IMR-90 (cell line): Measurements from ENCODE around the gene ERP27. TPM values are rescaled to one million over a fixed set of nuclear protein-coding genes. Genes with fewer than 3 reads are reported as not detected.

ENCODE experiments used
- ATAC-seq: fragments of 200-7000 bp; cut with Tn5 transposase; 2 replicates; pipeline ENCODE4 v1.9.1; 2020; ENCODE audit warnings: low read depth, mild to moderate bottlenecking, moderate library complexity
- BruUV-seq: library from RNA; stranded (reverse); fragments of 400-500 nt; replicated peaks from 2 replicates; lab custom pipeline; 2021; lab: Mats Ljungman, UMichigan
- CTCF ChIA-PET: fragments of 300-600 bp; formaldehyde crosslinking; extraction: SDS; loops from one replicate; lab custom pipeline; 2021; ENCODE audit warnings: antibody characterized with exemption; lab: Yijun Ruan, JAX
- POLR2A ChIA-PET: fragments of 300-600 bp; sonication (Branson Sonifier 250); formaldehyde crosslinking; loops from one replicate; lab custom pipeline; 2022; ENCODE audit warnings: antibody characterized with exemption; ENCODE audit not compliant: unreplicated experiment; lab: Charles Lee
- DNase-seq: peaks from one replicate; pipeline ENCODE4 v3.0.0; 2013
- H2AFZ ChIP-seq: replicated peaks from 2 replicates; pipeline ENCODE3; 2013; ENCODE audit warnings: low read length, mild to moderate bottlenecking; ENCODE audit not compliant: poor library complexity
- H2AK5ac ChIP-seq: 2 replicates; pipeline ENCODE4 v1.6.1; 2013; ENCODE audit warnings: low read depth, low read length, inconsistent platforms
- H2AK9ac ChIP-seq: replicated peaks from 2 replicates; pipeline ENCODE3; 2013; ENCODE audit warnings: mild to moderate bottlenecking, low read depth, low read length, moderate library complexity; ENCODE audit not compliant: poor library complexity
- H2BK120ac ChIP-seq: 2 replicates; pipeline ENCODE4 v1.6.1; 2013; ENCODE audit warnings: low read depth, low read length, inconsistent platforms
- H2BK15ac ChIP-seq: 3 replicates; pipeline ENCODE4 v1.6.1; 2013; ENCODE audit warnings: low read depth, low read length, inconsistent platforms
- H2BK20ac ChIP-seq: 2 replicates; pipeline ENCODE4 v1.6.1; 2013; ENCODE audit warnings: low read depth, mild to moderate bottlenecking, inconsistent platforms, low read length, moderate library complexity
- H2BK5ac ChIP-seq: 2 replicates; pipeline ENCODE4 v1.6.1; 2013; ENCODE audit warnings: mild to moderate bottlenecking, low read depth, low read length, inconsistent platforms; ENCODE audit not compliant: poor library complexity, severe bottlenecking
- H3K14ac ChIP-seq: replicated peaks from 2 replicates; pipeline ENCODE4 v1.6.1; 2013; ENCODE audit warnings: low read depth, low read length, inconsistent platforms
- H3K18ac ChIP-seq: 2 replicates; pipeline ENCODE4 v1.6.1; 2013; ENCODE audit warnings: low read depth, low read length, control low read depth
- H3K23ac ChIP-seq: 2 replicates; pipeline ENCODE4 v1.6.1; 2013; ENCODE audit warnings: low read depth, low read length, inconsistent platforms
- H3K27ac ChIP-seq: 2 replicates; pipeline ENCODE4 v1.5.1; 2013; ENCODE audit warnings: mild to moderate bottlenecking, control low read depth, low read length; ENCODE audit not compliant: insufficient read depth
- H3K27me3 ChIP-seq: 2 replicates; pipeline ENCODE4 v1.6.1; 2013; ENCODE audit warnings: low read length; ENCODE audit not compliant: control insufficient read depth, insufficient read depth
- H3K36me3 ChIP-seq: 2 replicates; pipeline ENCODE4 v1.6.1; 2013; ENCODE audit warnings: low read length, mixed read lengths; ENCODE audit not compliant: control insufficient read depth, insufficient read depth
- H3K4ac ChIP-seq: 2 replicates; pipeline ENCODE4 v1.6.1; 2013; ENCODE audit warnings: low read depth, low read length, inconsistent platforms
- H3K4me1 ChIP-seq: 2 replicates; pipeline ENCODE4 v1.6.1; 2013; ENCODE audit warnings: low read length, mixed read lengths; ENCODE audit not compliant: control insufficient read depth, insufficient read depth
- H3K4me2 ChIP-seq: 2 replicates; pipeline ENCODE4 v1.6.1; 2013; ENCODE audit warnings: low read depth, mild to moderate bottlenecking, control low read depth, low read length, moderate library complexity
- H3K4me3 ChIP-seq: 2 replicates; pipeline ENCODE4 v1.5.1; 2013; ENCODE audit warnings: low read depth, mild to moderate bottlenecking, control low read depth, low read length, moderate library complexity; ENCODE audit not compliant: insufficient read depth
- H3K56ac ChIP-seq: 2 replicates; pipeline ENCODE4 v1.6.1; 2013; ENCODE audit warnings: low read length, inconsistent platforms; ENCODE audit not compliant: insufficient read depth; ENCODE audit errors: extremely low read depth
- H3K79me1 ChIP-seq, 2 experiments: 2 replicates each; pipeline ENCODE4 v1.6.1; 2013; ENCODE audit warnings: low read length in 2 of 2, inconsistent platforms in 1 of 2, low read depth in 1 of 2
- H3K9ac ChIP-seq: 2 replicates; pipeline ENCODE4 v1.6.1; 2013; ENCODE audit warnings: low read depth, low read length, control low read depth
- H3K9me1 ChIP-seq: 2 replicates; pipeline ENCODE4 v1.6.1; 2013; ENCODE audit warnings: low read length, inconsistent platforms; ENCODE audit not compliant: insufficient read depth
- H3K9me3 ChIP-seq: 2 replicates; pipeline ENCODE4 v1.6.1; 2013; ENCODE audit warnings: low read length; ENCODE audit not compliant: control insufficient read depth, insufficient read depth
- H4K20me1 ChIP-seq: 2 replicates; pipeline ENCODE4 v1.6.1; 2013; ENCODE audit warnings: low read length, inconsistent platforms; ENCODE audit not compliant: insufficient read depth
- H4K5ac ChIP-seq: 2 replicates; pipeline ENCODE4 v1.6.1; 2013; ENCODE audit warnings: mild to moderate bottlenecking, low read depth, low read length, control low read depth
- H4K8ac ChIP-seq, 2 experiments: 2 replicates each; pipeline ENCODE4 v1.6.1; 2013; ENCODE audit warnings: low read depth in 2 of 2, low read length in 2 of 2, control low read depth in 1 of 2, inconsistent platforms in 1 of 2
- H4K91ac ChIP-seq: 2 replicates; pipeline ENCODE4 v1.6.1; 2013; ENCODE audit warnings: low read depth, low read length, inconsistent platforms; ENCODE audit not compliant: insufficient read depth
- CEBPB ChIP-seq: IDR thresholded peaks from 2 replicates; pipeline ENCODE4 v1.6.1; 2012; ENCODE audit warnings: low read depth, low read length, improper control_type of control experiment
- CHD1 ChIP-seq: IDR thresholded peaks from 2 replicates; pipeline ENCODE4 v1.6.1; 2012; ENCODE audit warnings: low read depth, low read length, improper control_type of control experiment
- FOS ChIP-seq: fragments of 150-350 bp; IDR thresholded peaks from 2 replicates; pipeline ENCODE4 v1.6.1; 2016; ENCODE audit warnings: low read depth, low read length
- MAFK ChIP-seq: IDR thresholded peaks from 2 replicates; pipeline ENCODE4 v1.6.1; 2012; ENCODE audit warnings: low read depth, low read length, improper control_type of control experiment
- NFE2L2 ChIP-seq: fragments of 150-350 bp; IDR thresholded peaks from 2 replicates; pipeline ENCODE4 v1.6.1; 2016; ENCODE audit warnings: low read depth, mild to moderate bottlenecking, low read length
- RAD21 ChIP-seq: IDR thresholded peaks from 2 replicates; pipeline ENCODE4 v1.6.1; 2012; ENCODE audit warnings: low read length, improper control_type of control experiment
- RCOR1 ChIP-seq: IDR thresholded peaks from 2 replicates; pipeline ENCODE4 v1.6.1; 2012; ENCODE audit warnings: mild to moderate bottlenecking, low read length, improper control_type of control experiment; ENCODE audit not compliant: insufficient replicate concordance
- SMC3 ChIP-seq: fragments of 150-350 bp; IDR thresholded peaks from 2 replicates; pipeline ENCODE4 v1.6.1; 2016; ENCODE audit warnings: low read depth, mild to moderate bottlenecking, antibody characterized with exemption, low read length, moderate library complexity
- WGBS, 2 experiments: methylation state at CpG; one replicate each; pipeline versions ENCODE4 v1.1.5 to v1.1.7; 2013; ENCODE audit warnings: missing lambda C conversion rate in 2 of 2; ENCODE audit not compliant: insufficient read length in 1 of 2; ENCODE audit errors: extremely low coverage in 2 of 2; 5-methylcytosine and 5-hydroxymethylcytosine counted together
- dilution Hi-C: fragments of 300-500 bp; cut with HindIII; formaldehyde crosslinking; loops from one replicate; pipeline ENCODE4 v1.14.3; 2018; ENCODE audit warnings: low sequenced_read_pairs; ENCODE audit not compliant: unreplicated experiment
- in situ Hi-C: fragments of 300-500 bp; cut with MboI; formaldehyde crosslinking; loops from 3 replicates; pipeline ENCODE4 v1.14.3; 2019; ENCODE audit warnings: low sequenced_read_pairs, inconsistent platforms, mixed read lengths
- intact Hi-C: fragments of 100-400 bp; cut with micrococcal nuclease; formaldehyde crosslinking; loops from 2 replicates; pipeline ENCODE4 v1.10.0; 2022
- polyA plus RNA-seq, 3 experiments: library from polyadenylated mRNA; depleted of rRNA; stranded (reverse); fragments of >200 nt; gene quantifications; 2 replicates each; pipeline ENCODE4 v1.2.3, GENCODE V29; 2012; ENCODE audit warnings: low replicate concordance in 1 of 3
- total RNA-seq: library from RNA; depleted of rRNA; stranded (reverse); fragments of >200 nt; gene quantifications from 2 replicates; pipeline ENCODE4 v1.2.3, GENCODE V29; 2012
- TF ChIP-seq, protein P1 (sequence below): fragments of 150-350 bp; IDR thresholded peaks from 2 replicates; pipeline ENCODE4 v1.6.1; 2016; ENCODE audit warnings: low read depth, mild to moderate bottlenecking, low read length, moderate library complexity, borderline replicate concordance
- TF ChIP-seq, protein P2 (sequence below): fragments of 150-350 bp; IDR thresholded peaks from 2 replicates; pipeline ENCODE4 v1.6.1; 2017; ENCODE audit warnings: mild to moderate bottlenecking, antibody characterized with exemption, low read length, low read depth

Gene ERP27
- total and polyA plus RNA-seq, 2 of the 4 experiments (the other 2 are of a cell fraction), result not detected

- ATAC-seq, result no peak
- POLR2A ChIA-PET, result no interaction called here
- intact Hi-C loops, result no loop called here
Measured at GRCh38 chr12:14957551-14958168, 19.3 kb upstream of the ERP27 start.

More at GRCh38 chr12:14957551-14958168, 19.3 kb upstream of the ERP27 start:
- H4K8ac ChIP-seq, result no peak overlapping the region
- dilution Hi-C loops, result no loop called here
- no peaks in the 10 kb centered on the region for H3K36me3 ChIP-seq
- no peaks in the 10 kb centered on the region for H3K27me3 ChIP-seq
- no TSS peak for BruUV-seq
- H3K9me3 ChIP-seq, result no peaks in the 10 kb centered on the region
- no peaks in the 10 kb centered on the region for H3K79me1 ChIP-seq
- no peak overlapping the region for H3K27ac ChIP-seq
- H2BK15ac ChIP-seq, result 0 out of 3 replicates have a peak overlapping the region, but pooled peaks have one; percentile 5
- no peak overlapping the region for H2BK20ac ChIP-seq
- 0 out of 2 replicates have a peak overlapping the region, but pooled peaks have one; percentile 22 for H3K9ac ChIP-seq
- no peak overlapping the region for H3K14ac ChIP-seq
- H4K91ac ChIP-seq, result no peak overlapping the region
- H3K9me1 ChIP-seq, result peaks cover 6% of the 10 kb centered on the region
- no peaks in the 10 kb centered on the region for H4K20me1 ChIP-seq
- H3K4me3 ChIP-seq, result no peak overlapping the region
- peaks cover 5% of the 10 kb centered on the region; the same call in 1 of the 2 replicates for H3K4me1 ChIP-seq
- no peak overlapping the region; the same call in 1 of the 2 replicates for H3K4ac ChIP-seq
- in situ Hi-C loops, result no loop called here
- no peak for TF ChIP-seq RAD21
- TF ChIP-seq, protein P1, sequence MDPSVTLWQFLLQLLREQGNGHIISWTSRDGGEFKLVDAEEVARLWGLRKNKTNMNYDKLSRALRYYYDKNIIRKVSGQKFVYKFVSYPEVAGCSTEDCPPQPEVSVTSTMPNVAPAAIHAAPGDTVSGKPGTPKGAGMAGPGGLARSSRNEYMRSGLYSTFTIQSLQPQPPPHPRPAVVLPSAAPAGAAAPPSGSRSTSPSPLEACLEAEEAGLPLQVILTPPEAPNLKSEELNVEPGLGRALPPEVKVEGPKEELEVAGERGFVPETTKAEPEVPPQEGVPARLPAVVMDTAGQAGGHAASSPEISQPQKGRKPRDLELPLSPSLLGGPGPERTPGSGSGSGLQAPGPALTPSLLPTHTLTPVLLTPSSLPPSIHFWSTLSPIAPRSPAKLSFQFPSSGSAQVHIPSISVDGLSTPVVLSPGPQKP, result no peak
- no peak for TF ChIP-seq SMC3
- no peak for TF ChIP-seq MAFK
- TF ChIP-seq NFE2L2, result no peak
- TF ChIP-seq RCOR1, result no peak
- TF ChIP-seq, protein P2, sequence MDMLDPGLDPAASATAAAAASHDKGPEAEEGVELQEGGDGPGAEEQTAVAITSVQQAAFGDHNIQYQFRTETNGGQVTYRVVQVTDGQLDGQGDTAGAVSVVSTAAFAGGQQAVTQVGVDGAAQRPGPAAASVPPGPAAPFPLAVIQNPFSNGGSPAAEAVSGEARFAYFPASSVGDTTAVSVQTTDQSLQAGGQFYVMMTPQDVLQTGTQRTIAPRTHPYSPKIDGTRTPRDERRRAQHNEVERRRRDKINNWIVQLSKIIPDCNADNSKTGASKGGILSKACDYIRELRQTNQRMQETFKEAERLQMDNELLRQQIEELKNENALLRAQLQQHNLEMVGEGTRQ, result no peak
- TF ChIP-seq FOS, result no peak
- TF ChIP-seq CHD1, result no peak
- TF ChIP-seq CEBPB, result no peak
- no peak overlapping the region for H3K56ac ChIP-seq
- CTCF ChIA-PET, result no interaction called here
- H2BK5ac ChIP-seq, result no peak overlapping the region
- H4K5ac ChIP-seq, result 0 out of 2 replicates have a peak overlapping the region, but pooled peaks have one; percentile 25
- peak overlapping the region; percentile 57 for H2AFZ ChIP-seq
- no peak overlapping the region for H3K18ac ChIP-seq
- DNase-seq, result no peak
- 80 to 100% methylated on average over 1 of the region's 5 CpGs for WGBS, 2 experiments
- no peak overlapping the region for H2AK5ac ChIP-seq
- no peak overlapping the region for H3K4me2 ChIP-seq
- no peak overlapping the region for H2AK9ac ChIP-seq
- H3K23ac ChIP-seq, result no peak overlapping the region; the same call in 1 of the 2 replicates
- no peak overlapping the region for H2BK120ac ChIP-seq
